IMR-90 (cell line): ENCODE results near the gene LTBP4.

Experiments used
- CEBPB ChIP-seq: IDR thresholded peaks from 2 replicates; pipeline ENCODE4 v1.6.1; 2012; ENCODE audit warnings: low read depth, low read length, improper control_type of control experiment
- CTCF ChIP-seq: conservative IDR thresholded peaks from 2 replicates; pipeline ENCODE4 v1.5.1; 2012; ENCODE audit warnings: mild to moderate bottlenecking, low read depth, low read length, improper control_type of control experiment
- MAZ ChIP-seq: IDR thresholded peaks from 2 replicates; pipeline ENCODE4 v1.6.1; 2012; ENCODE audit warnings: low read depth, mild to moderate bottlenecking, low read length, improper control_type of control experiment, moderate library complexity, borderline replicate concordance
- NFE2L2 ChIP-seq: fragments of 150-350 bp; IDR thresholded peaks from 2 replicates; pipeline ENCODE4 v1.6.1; 2016; ENCODE audit warnings: low read depth, mild to moderate bottlenecking, low read length
- POLR2A ChIP-seq: IDR thresholded peaks from 2 replicates; pipeline ENCODE4 v1.6.1; 2012; ENCODE audit warnings: mild to moderate bottlenecking, low read depth, low read length

GRCh38 chr19:40622773-40623075 is 21.6 kb downstream of the LTBP4 start:
- TF ChIP-seq MAZ (no peak), POLR2A (no peak), CTCF (no peak), CEBPB (no peak), NFE2L2 (no peak)
